8988T (cell line): ENCODE measurements around the gene PRRT1B.
A peak's percentile ranks its signal among the peaks of the same experiment; 100 is the strongest.
"Not testable (repeated sequence)": the region's sequence is repeated elsewhere in the genome, so short reads cannot be mapped to it uniquely, and the experiment has no call there.

Experiments
- DNase-seq: peaks from one replicate; pipeline ENCODE4 v3.0.0; 2011

Gene PRRT1B

DNA sequence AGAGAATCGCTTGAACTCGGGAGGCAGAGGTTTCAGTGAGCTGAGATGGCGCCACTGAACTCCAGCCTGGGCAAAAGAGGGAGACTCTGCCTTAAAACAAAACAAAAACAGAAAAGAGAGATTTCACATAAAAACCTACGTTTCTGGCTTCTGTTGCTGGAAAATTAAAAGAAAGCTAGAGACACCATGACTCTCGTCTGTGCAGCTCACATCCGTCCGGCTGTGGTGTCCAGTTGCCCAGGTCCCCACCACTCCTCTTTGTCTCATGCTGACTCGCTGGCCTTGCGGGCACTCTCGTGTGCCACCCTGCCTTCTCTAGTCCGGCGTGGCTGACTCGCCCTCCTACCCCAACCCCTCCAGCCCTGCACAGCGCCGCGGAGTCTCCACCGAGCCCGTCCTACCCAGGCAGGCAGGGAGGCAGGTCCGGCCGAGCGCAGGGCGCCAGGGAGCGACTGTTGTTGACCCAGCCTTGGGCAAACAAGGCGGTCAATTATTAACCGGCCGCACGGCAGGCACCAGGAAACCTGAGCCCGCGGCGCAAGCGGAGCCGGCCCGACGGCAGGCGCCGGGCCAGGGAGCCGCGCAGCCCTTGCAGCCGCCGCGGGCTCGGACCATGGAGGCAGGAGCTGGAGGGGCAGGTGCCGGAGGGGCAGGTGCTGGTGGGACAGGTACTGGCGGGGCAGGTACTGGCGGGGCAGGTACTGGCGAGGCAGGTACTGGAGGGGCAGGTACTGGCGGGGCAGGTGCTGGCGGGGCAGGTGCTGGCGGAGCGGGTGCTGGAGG, at the start of gene PRRT1B:
PRRT1B (plus strand) TSS at position 521 of the 783 bp plus-strand sequence; CDS start at position 614, 93 bp downstream.
- no peak for DNase-seq

- DNase-seq: no peak
These were observed 49.5 kb upstream of the PRRT1B start for GRCh38 chr9:131495785-131496184.

DNA sequence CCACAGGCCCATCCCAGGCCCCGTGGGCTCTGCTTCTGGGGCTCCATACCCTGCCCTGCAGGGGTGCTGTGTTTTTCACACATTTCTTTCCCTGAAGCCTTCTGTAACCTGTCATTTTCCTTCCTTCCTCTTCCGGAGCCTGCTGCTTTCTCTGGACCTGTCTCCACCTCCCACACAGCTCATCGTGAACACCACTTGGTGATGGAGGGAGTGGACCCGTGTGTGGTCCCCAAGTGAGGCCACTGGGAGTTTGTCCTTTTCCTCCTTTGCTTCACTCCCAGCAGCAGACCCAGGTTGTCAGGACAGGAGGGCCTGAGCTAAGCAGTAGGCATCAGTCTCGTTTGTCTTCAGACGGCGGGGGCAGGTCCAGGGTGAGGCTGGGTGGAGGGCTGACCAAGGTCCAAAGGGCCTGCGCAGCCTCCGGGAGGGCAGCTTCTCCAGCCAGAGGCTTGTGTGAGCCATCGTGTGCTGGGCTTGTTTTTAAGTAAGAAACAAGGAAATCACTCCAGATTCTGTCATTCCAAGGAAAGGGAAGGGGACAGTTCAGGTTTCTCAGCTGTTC, 48.4 kb upstream of the PRRT1B start:
- no peak for DNase-seq

DNA sequence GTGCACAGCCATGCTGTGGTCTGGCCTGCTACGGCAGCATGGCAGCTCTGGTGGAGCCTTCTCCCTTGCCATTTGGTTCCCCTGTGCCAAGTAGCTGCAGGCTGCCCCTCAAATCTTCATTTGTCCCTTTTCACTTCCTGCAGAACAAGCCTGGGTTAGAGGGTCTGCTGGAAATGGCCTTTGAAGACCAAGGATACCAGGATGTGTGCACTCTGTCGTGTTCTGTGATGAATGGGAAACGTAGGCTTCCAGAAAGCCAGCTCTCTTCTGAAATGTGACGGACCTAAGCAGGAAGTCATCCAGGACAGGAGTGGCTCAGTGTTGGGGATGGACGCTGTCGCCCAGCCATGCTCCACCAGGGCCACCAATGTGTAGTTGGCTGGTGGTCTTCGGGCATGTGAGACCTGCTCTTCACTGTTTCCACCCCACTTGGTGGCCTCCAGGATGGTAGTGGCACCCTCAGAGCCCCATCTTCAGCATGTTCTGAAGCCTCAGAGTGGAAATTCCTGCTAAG, 46.0 kb upstream of the PRRT1B start:
- DNase-seq: no peak

DNA sequence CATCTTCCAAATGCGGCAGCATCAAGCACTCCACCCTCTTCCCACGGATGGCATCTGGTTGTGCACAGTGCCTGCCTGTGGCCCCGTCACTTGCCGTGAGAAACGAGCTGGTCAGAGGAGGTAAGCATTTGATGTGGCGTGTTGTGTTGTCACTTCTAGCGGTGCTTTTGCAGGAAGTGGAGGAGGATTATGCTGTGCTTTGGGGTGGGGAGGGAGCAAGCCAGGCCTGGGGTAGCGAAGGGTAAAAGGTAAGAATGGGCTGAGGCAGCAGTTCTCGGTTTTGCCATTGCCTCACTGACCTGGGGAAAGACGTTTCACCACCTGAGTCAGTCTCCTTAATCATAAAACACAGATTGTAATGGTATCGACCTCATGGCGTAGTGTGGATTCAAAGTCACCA, 44.9 kb upstream of the PRRT1B start:
- no peak for DNase-seq

- DNase-seq: no peak
These were observed 44.3 kb upstream of the PRRT1B start for GRCh38 chr9:131500939-131501541.

DNA sequence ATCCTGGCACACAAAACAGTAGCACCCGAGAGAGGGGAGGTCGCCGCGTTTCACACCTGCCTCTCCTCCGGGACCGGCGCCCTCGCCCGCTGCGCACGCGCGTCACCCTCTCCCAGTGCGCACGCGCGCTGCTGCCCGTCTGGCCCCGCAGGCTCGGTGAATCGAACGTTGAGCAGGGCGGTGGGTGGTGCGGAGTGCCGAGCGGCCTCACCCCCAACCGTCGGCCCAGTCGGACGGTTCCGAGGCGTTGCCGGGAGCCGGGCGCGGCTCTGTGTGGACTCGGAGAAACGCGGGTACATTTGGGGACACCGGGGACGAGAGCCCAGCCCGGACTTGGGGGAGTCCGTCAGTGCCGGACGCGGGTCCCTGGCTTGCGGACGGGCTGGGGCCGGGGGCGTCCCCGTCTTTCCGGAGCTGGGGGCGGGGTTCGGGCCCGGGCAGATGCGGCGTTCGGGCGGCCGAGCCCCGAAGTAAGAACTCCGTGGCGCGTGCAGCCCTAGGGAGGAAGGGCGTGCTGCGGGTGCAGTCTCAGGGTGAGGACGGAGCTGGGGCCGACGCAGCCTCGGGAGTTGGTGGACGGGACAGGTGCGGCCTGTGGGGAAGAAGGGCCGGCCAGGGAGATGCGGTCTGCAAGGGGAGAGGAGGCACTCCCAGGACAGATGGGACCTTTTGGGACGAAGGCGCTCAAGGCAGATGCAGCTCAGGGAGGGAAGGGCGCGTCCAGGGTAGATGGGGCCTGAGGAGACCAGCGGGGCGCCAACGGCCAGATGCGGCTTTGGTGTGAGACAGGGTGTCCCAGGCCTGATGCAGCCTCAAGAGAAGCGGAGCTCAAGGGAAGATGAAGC, 42.3 kb upstream of the PRRT1B start, which contains the start of gene POMT1:
POMT1 (plus strand) TSS at position 138 of the 845 bp plus-strand sequence. CDS start 1,301 bp downstream, outside the sequence.
- DNase-seq: peak; percentile 94

GRCh38 chr9:131503626-131504465, 41.5 kb upstream of the PRRT1B start:
- DNase-seq: no peak

DNA sequence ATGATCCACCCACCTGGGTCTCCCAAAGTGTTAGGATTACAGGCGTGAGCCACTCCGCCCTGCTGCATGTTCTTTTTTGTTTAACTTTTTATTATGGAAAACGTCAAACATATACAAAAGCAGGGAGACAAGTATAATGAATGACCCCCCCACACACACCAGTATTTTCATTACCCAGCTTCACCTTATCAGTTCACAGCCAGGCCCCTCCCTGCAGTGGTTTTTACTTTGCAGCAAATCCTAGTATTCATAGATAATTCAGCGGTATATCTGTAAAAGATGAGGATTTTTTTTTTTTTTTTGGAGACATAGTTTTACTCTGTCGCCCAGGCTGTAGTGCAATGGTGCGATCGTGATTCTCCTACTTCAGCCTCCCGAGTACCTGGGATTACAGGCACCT, 40.3 kb upstream of the PRRT1B start:
- DNase-seq: no peak

- DNase-seq: no peak
These were observed 33.9 kb upstream of the PRRT1B start for GRCh38 chr9:131511416-131511815.

- DNase-seq: no peak
These were observed 33.4 kb upstream of the PRRT1B start for GRCh38 chr9:131511880-131512279.

GRCh38 chr9:131513177-131513576, 32.1 kb upstream of the PRRT1B start:
- no peak for DNase-seq

GRCh38 chr9:131515559-131516031, 29.7 kb upstream of the PRRT1B start:
- not testable (repeated sequence) for DNase-seq

DNA sequence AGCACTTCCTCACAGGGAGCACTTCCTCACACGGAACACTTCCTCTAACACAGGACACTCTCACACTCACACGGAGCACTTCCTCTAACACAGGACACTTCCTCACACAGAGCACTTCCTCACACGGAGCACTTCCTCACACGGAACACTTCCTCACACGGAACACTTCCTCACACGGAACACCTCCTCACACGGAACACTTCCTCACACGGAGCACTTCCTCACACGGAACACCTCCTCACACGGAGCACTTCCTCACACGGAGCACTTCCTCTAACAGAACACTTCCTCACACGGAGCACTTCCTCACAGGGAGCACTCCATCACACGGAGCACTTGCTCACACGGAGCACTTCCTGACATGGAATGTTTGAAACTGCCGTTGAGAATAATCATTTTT, 29.2 kb upstream of the PRRT1B start:
- DNase-seq: no peak

- DNase-seq: no peak
These were observed 28.4 kb upstream of the PRRT1B start for GRCh38 chr9:131516930-131517329.

DNA sequence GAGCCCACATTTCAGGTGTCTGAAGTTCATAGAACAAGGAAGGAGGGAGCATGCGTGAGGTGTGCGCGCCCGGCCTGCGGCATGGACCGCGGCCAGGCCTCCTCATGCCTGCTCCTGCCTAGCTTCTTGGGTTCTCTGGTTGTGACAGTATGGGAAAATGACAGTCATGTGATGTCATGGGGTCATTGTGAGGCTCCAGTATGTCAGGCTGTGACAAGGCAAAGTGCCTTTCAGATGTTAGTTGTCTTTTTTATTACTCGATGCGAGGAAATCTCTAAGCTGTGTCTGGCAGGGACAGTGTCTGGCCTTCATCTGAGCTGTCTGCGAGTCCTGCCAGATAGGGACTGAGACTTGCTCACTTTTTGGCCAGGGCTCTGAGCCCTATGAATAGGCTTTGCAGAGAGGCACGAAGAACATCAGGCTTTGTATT, 27.5 kb upstream of the PRRT1B start:
- DNase-seq: no peak

GRCh38 chr9:131518553-131518952, 26.8 kb upstream of the PRRT1B start:
- DNase-seq: no peak

- no peak for DNase-seq
These were observed 24.8 kb upstream of the PRRT1B start for GRCh38 chr9:131520503-131520902.

GRCh38 chr9:131521203-131521602, 24.1 kb upstream of the PRRT1B start:
- DNase-seq: no peak

GRCh38 chr9:131521822-131522221, 23.5 kb upstream of the PRRT1B start:
- no peak for DNase-seq

DNA sequence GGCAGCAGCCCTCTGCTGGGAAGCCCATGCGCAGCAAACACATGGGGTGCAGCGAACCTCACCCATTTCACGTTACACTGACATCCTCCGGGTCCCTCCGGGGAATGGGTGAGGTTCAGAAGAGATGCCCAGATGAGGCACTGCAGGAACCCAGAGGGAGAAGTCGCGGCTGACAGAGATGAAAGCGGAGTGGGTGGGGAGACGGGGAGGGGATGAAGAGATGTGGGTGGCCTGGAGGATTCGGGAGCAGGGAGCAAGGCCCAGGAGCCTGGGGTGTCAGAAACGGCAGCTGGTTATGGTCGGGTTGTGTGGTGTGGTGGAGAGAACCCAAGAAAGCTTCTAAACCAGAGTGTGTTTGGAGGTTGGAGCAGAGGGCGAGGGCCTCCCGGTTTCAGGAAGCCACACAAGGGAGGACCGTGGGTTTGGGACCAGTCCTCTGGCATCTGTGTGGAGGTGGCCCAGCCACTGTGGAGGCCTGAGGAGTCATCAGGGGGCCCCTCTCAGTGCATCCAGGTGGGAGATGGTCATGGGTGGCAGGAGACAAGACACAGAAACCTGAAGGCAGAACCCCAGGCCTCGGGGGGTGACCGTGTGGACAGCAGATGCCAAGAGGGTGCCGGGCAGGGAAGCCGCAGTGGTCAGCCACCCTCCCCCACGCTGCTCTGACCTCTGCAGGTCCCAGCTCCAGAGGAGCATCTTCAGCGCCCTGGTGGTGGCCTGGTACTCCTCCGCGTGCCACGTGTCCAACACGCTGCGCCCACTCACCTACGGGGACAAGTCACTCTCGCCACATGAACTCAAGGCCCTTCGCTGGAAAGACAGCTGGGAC, 22.9 kb upstream of the PRRT1B start:
- no peak for DNase-seq
